Spinal cord (tissue), 10 donors: ENCODE measurements around the gene RPRD1B. TPM values are rescaled to one million over a fixed set of nuclear protein-coding genes. Genes with fewer than 3 reads are reported as not detected.

ENCODE experiments used
- DNase-seq, 6 donors: peaks; one replicate each; pipeline versions ENCODE4 v3.0.0 to v3.0.0-alpha.2; 2013 to 2015; ENCODE audit warnings: low spot score in 6 of 6, low read depth in 4 of 6
- H3K27ac ChIP-seq: one replicate; pipeline ENCODE4 v1.5.1; 2013; ENCODE audit warnings: low read depth, low read length, control low read depth
- H3K27me3 ChIP-seq: one replicate; pipeline ENCODE4 v1.6.1; 2013; ENCODE audit warnings: low read length; ENCODE audit not compliant: control insufficient read depth, insufficient read depth
- H3K36me3 ChIP-seq: one replicate; pipeline ENCODE4 v1.6.1; 2013; ENCODE audit warnings: low read length; ENCODE audit not compliant: control insufficient read depth, insufficient read depth
- H3K4me1 ChIP-seq: one replicate; pipeline ENCODE4 v1.6.1; 2013; ENCODE audit warnings: low read length; ENCODE audit not compliant: control insufficient read depth, insufficient read depth
- H3K4me3 ChIP-seq: one replicate; pipeline ENCODE4 v1.5.1; 2013; ENCODE audit warnings: low read depth, low read length, control low read depth
- H3K9me3 ChIP-seq: one replicate; pipeline ENCODE4 v1.6.1; 2013; ENCODE audit warnings: low read length; ENCODE audit not compliant: control insufficient read depth, insufficient read depth
- WGBS: methylation state at CpG from one replicate; pipeline ENCODE4 v1.1.5; 2013; ENCODE audit warnings: missing lambda C conversion rate; ENCODE audit not compliant: insufficient coverage; 5-methylcytosine and 5-hydroxymethylcytosine counted together
- polyA plus RNA-seq, 2 donors: library from polyadenylated mRNA; unstranded; fragments of 120-200 nt; gene quantifications; one replicate each; pipeline ENCODE4 v1.2.1, GENCODE V29; 2013; ENCODE audit not compliant: insufficient read length in 2 of 2
- total RNA-seq, 2 donors: library from RNA; depleted of rRNA in 1 of 2; stranded (reverse); fragments of 120-200 nt in 1 of 2; fragments of >200 nt in 1 of 2; gene quantifications; one replicate each; pipeline versions ENCODE4 v1.2.3 to v1.2.4, GENCODE V29; 2013 to 2014
- donor health status: healthy.

Gene RPRD1B
- total and polyA plus RNA-seq, 4 donors, result 25.4 to 32.6 (median 27.6) TPM

DNA sequence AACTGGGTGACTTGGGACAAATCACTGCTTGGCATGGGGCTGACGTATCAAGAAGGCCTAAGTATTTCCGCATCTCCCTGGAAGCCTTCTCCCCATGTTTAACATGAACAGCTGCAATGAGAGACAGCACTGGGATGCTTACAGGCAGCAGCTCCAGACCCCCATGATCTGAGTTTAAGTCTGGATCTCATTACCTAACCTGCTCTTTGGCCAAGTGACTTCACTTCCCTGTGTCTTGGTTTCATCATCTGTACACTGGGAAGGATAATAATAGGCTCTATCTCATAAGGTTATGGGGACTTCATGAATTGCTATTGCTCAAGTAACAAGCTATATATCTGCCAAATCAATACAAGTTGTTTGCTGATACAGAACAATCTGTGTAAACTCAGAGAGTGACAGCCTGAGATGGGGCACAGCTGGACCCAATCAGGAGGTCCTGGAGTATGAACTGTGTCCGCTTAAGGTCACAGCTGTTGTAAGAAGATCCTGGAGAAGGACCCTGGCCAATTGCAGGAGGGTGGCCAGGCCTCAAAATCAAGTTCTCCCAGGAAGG, 75.5 kb downstream of the RPRD1B start:
- no peak overlapping the region for H3K4me3 ChIP-seq
- peaks cover 17% of the 10 kb centered on the region for H3K4me1 ChIP-seq
- H3K27ac ChIP-seq, result peak overlapping the region; percentile 64
- H3K9me3 ChIP-seq, result no peaks in the 10 kb centered on the region
- no peaks in the 10 kb centered on the region for H3K27me3 ChIP-seq
- peak in 1 of 6 donors; percentile 45 for DNase-seq
- no peaks in the 10 kb centered on the region for H3K36me3 ChIP-seq
- WGBS, result 80% methylated on average over 3 of the region's 3 CpGs

DNA sequence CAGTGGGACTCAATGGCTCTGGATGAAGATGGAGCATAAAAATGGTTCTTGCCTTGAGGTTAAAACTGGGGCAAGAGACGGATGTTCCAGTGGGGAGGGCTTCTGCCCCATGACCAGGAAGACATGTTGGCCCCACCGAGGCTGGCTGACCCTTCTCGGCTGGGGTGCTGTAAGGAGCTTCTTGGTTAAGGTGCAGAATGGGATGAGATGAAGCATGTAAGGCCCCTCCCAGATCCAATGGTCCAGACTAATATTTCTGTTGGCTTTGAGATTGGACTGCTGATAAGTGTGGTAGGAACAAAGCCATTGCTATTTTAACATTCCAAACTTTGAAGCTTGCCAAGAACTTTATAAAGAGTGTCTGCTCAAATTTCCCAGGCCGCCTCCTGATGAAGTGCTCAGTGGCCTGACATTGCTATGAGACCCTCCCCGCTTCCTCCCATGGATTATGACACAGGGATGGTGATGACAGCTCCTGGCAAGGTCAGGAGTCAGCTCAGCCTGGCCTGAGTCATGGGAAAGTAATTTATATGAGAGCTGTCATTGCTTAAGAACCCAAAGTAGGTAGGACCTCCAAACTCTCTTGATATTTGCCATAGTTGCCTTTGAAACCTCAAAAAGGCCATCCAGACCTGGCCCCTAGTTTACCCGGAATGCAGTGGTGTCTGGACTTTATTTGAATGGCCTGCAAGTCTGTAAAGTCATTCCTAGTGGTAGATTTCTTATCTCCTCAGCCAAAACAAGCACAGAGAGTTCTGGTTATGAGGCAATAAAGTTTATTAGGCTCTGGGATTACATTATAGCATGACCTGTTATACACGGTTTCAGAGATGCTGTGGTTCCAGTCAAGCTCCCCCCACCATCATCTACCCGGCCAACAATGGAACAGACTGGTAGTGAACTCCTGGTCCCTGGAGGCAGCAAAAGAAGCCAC, 76.3 kb downstream of the RPRD1B start:
- Histone ChIP-seq H3K27ac (peak overlapping the region; percentile 64), H3K9me3 (no peaks in the 10 kb centered on the region), H3K4me1 (peaks cover 17% of the 10 kb centered on the region), H3K27me3 (no peaks in the 10 kb centered on the region), H3K36me3 (no peaks in the 10 kb centered on the region), H3K4me3 (no peak overlapping the region)
- peak in 1 of 6 donors; percentile 66 for DNase-seq
- 82% methylated on average over 4 of the region's 8 CpGs for WGBS

DNA sequence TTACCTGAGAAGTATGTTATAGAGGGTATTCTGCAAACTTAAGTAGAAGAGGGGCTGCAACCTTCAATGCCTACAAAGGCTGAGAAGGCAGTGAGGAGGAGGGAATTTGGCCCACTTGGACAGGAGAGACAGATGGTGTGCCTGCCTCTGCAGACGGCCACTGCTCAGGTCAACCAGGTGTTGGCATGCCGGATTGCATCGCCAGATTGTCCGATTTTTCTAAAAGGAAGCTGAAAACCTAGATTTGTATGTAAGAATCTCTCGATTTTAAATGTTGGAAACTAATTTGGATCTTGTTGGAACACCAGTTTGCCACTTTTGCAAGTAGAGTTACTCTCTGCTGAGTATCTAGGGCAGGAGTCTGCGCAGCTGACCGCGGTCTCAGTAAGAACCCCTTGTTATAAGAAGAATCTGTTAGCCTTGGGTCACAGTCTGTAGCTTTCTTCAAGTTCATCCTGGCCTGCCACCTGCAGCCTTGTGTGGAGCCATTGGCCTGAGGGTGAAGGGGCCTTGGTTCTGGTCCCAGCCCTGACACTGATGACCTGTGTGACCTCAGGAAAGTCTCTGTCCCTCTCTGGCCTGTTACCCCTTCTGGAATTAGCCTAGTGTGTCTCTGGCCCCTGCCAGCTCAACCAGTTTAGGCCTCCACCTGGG, 77.1 kb downstream of the RPRD1B start:
- H3K4me1 ChIP-seq, result peaks cover 17% of the 10 kb centered on the region

DNA sequence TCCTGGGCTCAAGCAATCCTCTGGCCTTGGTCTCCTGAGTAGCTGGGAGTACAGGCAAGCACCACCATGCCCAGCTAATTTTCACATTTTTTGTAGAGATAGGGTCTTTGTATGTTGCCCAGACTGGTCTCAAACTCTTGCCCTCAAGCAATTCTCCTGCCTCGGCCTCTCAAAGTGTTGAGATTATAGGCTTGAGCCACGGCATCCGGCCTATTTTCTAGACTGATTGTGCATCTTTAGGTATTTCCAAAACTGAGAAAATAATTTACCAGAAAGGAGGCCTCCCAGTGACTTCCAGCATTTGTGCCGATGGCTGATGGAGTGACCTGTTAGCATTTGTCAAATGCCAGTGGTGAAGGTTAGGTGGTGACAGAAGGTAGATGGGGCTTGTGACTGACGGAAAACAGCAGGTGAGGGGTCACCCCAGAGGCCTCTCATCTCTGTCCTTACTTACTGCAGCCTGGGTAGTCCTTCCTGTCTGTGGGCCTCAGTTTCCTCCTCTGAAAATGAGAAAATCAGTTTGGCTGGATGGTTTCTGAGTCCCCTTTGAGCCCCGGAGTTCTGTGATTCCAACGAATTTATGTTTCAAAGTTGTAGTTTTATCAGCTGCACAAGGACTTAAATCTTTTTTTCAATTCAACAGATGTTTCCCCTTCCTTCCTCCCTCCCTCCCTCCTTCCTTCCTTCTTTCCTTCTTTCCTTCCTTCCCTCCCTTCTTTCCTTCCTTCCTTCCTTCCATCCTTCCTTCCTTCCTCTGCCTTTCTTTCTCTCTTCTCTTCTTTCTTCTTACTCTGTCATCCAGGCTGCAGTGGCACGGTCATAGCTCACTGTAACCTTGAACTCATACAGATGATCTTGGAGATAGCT, 78.1 kb downstream of the RPRD1B start:
- no peaks in the 10 kb centered on the region for H3K36me3 ChIP-seq
- H3K27me3 ChIP-seq, result no peaks in the 10 kb centered on the region
- no peaks in the 10 kb centered on the region for H3K9me3 ChIP-seq
- H3K4me3 ChIP-seq, result no peak overlapping the region
- WGBS, result 89% methylated on average over 4 of the region's 8 CpGs
- no peak overlapping the region for H3K27ac ChIP-seq
- H3K4me1 ChIP-seq, result peaks cover 17% of the 10 kb centered on the region
- no peak for DNase-seq

More for the DNA sequence above, 77.1 kb downstream of the RPRD1B start:
- Histone ChIP-seq H3K4me3 (no peak overlapping the region), H3K36me3 (no peaks in the 10 kb centered on the region), H3K9me3 (no peaks in the 10 kb centered on the region), H3K27me3 (no peaks in the 10 kb centered on the region), H3K27ac (peak overlapping the region; percentile 64)
- WGBS, result 93% methylated on average over 8 of the region's 8 CpGs
- DNase-seq, result no peak

DNA sequence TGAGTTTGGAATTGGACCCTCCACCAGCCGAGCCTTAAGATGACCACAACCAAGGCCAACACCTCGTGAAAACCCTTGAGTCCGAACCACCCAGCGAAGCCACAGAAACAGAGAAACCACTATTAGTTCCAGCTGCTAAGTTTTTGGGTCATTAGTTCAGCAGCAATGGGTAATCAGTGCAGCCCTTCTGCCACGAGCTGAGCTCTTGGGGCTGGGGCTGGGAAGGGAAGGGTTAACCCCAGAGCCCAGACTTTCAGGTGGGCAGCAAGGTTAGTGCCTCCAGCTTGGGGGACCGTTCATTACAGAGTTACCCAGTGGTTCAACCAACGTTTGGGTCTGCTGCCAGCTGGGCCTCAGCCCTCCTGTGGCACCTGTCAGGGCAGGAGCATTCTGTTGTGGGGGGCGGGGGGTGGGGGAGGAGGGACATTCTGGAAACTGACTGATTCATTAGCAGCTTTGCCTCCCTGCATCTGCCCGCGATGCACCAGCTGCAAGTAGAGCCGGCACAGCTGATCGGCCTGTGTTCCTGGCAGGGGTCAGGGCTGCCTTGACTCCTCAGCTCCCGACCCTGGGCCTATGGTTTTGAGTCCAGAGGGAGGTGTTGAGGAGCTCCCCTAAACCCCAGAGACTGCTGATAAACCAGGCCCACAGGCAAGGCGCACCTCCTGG, 78.8 kb downstream of the RPRD1B start:
- Histone ChIP-seq H3K4me3 (no peak overlapping the region), H3K4me1 (peaks cover 17% of the 10 kb centered on the region), H3K9me3 (no peaks in the 10 kb centered on the region), H3K27ac (no peak overlapping the region), H3K36me3 (no peaks in the 10 kb centered on the region), H3K27me3 (no peaks in the 10 kb centered on the region)
- 69% methylated on average over 13 of the region's 14 CpGs for WGBS
- DNase-seq, result no peak

DNA sequence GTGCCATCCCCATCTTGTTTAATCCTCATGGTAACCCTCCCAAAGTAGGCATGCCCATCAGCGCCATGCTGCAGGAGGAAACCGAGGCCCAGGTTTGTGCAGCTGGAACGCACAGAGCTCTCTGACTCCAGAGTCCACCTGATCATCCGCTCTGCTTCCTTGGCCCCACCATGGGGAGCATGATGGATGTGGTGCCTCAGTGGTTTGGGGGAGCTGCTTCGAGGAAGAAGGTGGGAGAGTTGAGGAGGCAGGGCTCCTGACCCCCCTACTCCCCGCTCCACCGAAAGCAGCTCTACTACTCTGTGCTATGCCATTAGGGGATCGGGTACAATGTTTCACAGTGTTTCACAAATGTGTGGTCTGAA, 79.4 kb downstream of the RPRD1B start:
- Histone ChIP-seq H3K36me3 (no peaks in the 10 kb centered on the region), H3K4me1 (peaks cover 17% of the 10 kb centered on the region), H3K9me3 (no peaks in the 10 kb centered on the region), H3K4me3 (no peak overlapping the region), H3K27me3 (no peaks in the 10 kb centered on the region), H3K27ac (no peak overlapping the region)
- 98% methylated on average over 7 of the region's 8 CpGs for WGBS
- DNase-seq, result no peak

DNA sequence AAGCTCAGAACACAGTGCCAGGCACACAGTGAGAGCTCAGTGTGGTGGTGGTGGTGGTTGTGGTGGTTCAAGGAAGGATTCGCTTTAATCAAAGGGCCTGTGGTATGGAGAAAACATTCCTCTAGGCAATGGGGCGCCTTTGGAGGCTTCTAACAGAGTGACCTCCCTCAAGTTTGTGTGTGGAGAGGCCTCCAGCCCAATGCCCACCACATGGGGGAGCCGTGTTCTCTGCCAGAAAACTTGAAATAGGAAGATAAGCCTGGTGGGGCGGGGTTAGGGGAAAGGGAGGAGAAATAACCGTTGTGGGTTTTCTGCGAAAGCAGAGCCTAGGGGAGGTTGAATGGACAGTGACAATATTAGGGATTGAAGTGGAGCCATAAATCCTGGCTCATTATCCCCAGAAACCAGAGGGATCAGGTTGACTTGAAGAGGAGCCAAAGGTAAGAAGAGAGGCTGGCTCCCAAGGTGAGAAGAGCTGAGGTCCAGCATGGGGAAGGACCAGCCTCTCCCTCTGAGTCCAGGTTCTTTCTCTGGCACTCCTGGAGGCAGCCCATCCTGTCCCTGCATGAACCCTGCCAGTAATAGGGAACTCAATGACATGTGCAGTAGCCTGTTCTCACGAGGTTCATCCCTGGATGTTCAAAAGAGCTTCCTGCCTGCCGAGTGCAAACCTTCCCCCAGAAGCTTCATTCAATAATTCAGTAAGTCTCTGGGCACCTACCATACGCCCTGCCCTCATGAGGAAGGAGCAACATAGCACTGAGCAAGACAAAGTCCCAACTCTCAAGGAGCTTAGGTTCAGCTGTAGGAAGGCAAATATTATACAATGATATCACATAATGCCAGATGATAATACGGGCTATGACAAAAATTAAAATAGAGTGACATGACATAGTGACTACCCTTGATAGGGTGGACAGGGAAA, 80.1 kb downstream of the RPRD1B start:
- H3K27ac ChIP-seq, result no peak overlapping the region
- H3K4me1 ChIP-seq, result peaks cover 15% of the 10 kb centered on the region
- no peak overlapping the region for H3K4me3 ChIP-seq
- 58% methylated on average over 6 of the region's 10 CpGs for WGBS
- DNase-seq, result no peak
- no peaks in the 10 kb centered on the region for H3K36me3 ChIP-seq
- no peaks in the 10 kb centered on the region for H3K27me3 ChIP-seq
- no peaks in the 10 kb centered on the region for H3K9me3 ChIP-seq

DNA sequence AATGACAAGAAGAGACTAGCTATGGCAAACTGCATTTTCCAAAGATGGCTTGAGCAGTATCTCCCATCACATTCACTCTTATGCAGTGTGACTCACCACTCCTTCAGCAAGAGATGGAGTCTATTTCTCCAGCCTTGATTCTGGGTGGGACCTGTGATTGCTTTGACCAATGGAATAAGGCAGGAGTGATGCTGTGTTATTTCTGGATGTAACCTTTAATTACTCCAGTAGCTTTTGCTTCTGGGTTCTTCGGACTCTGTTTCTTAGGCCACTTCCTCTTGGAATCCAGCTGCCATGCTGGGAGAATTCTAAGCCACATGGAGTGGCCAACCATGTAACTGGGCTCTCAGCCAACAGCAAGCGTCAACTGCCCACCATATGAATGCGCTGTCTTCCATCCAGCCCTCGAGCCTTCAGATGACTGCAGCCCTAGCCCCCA, 80.8 kb downstream of the RPRD1B start:
- Histone ChIP-seq H3K36me3 (no peaks in the 10 kb centered on the region), H3K27me3 (no peaks in the 10 kb centered on the region), H3K4me1 (peaks cover 12% of the 10 kb centered on the region), H3K27ac (no peak overlapping the region), H3K9me3 (no peaks in the 10 kb centered on the region), H3K4me3 (no peak overlapping the region)
- WGBS, result 60% methylated on average over 1 of the region's 4 CpGs
- DNase-seq, result no peak
